OCI-LY1 (cell line): ENCODE data around the gene SLF1.
A peak's percentile ranks its signal among the peaks of the same experiment; 100 is the strongest.
"Not testable (repeated sequence)": the region's sequence is repeated elsewhere in the genome, so short reads cannot be mapped to it uniquely, and the experiment has no call there.

ENCODE experiments used
- H2AFZ ChIP-seq: fragments of 200-600 bp; sonication (generic), shearing (Covaris generic); 2 replicates; pipeline ENCODE4 v1.6.0; 2014; ENCODE audit warnings: antibody characterized with exemption, mild to moderate bottlenecking, low read length
- H3F3A ChIP-seq: fragments of 200-600 bp; sonication (generic), shearing (Covaris generic); 2 replicates; pipeline ENCODE4 v1.6.0; 2014; ENCODE audit warnings: mild to moderate bottlenecking, antibody characterized with exemption, low read length, moderate library complexity; ENCODE audit not compliant: insufficient read depth
- H3K27ac ChIP-seq: fragments of 200-600 bp; sonication (generic); 2 replicates; pipeline ENCODE4 v1.5.1; 2014; ENCODE audit warnings: low read length, mixed run types, mild to moderate bottlenecking, low read depth; ENCODE audit not compliant: poor library complexity, severe bottlenecking
- H3K27me3 ChIP-seq: fragments of 200-600 bp; sonication (generic); 2 replicates; pipeline ENCODE4 v1.6.0; 2014; ENCODE audit warnings: antibody characterized with exemption, mild to moderate bottlenecking, low read length, moderate library complexity; ENCODE audit not compliant: insufficient read depth
- H3K36me3 ChIP-seq: fragments of 200-600 bp; sonication (generic); 2 replicates; pipeline ENCODE4 v1.6.1; 2014; ENCODE audit warnings: mild to moderate bottlenecking, antibody characterized with exemption, low read length, moderate library complexity, mixed read lengths; ENCODE audit not compliant: insufficient read depth
- H3K4me1 ChIP-seq: fragments of 200-600 bp; sonication (generic); 2 replicates; pipeline ENCODE4 v1.5.1; 2014; ENCODE audit warnings: mild to moderate bottlenecking, low read length, moderate library complexity; ENCODE audit not compliant: insufficient read depth, severe bottlenecking
- H3K4me2 ChIP-seq: fragments of 200-600 bp; sonication (generic), shearing (Covaris generic); 2 replicates; pipeline ENCODE4 v1.6.1; 2014; ENCODE audit warnings: low read length
- H3K4me3 ChIP-seq: fragments of 200-600 bp; sonication (generic); 2 replicates; pipeline ENCODE4 v1.5.1; 2014; ENCODE audit warnings: low read length, low read depth, mild to moderate bottlenecking, mixed read lengths; ENCODE audit not compliant: poor library complexity, severe bottlenecking
- H3K79me2 ChIP-seq: fragments of 200-600 bp; shearing (Covaris generic); 2 replicates; pipeline ENCODE4 v1.6.1; 2016; ENCODE audit warnings: mixed run types, low read length, mixed read lengths; ENCODE audit not compliant: insufficient read depth
- H3K9ac ChIP-seq: fragments of 200-600 bp; sonication (generic), shearing (Covaris generic); 2 replicates; pipeline ENCODE4 v1.6.1; 2014; ENCODE audit warnings: mild to moderate bottlenecking, low read length, mixed read lengths
- H3K9me2 ChIP-seq: fragments of 200-600 bp; sonication (generic), shearing (Covaris generic); 2 replicates; pipeline ENCODE4 v1.6.1; 2014; ENCODE audit warnings: low read depth, mild to moderate bottlenecking, low read length, mixed read lengths
- H3K9me3 ChIP-seq: fragments of 200-600 bp; shearing (Covaris generic); 2 replicates; pipeline ENCODE4 v1.6.1; 2014; ENCODE audit warnings: low read length, mixed read lengths
- H4K20me1 ChIP-seq: fragments of 200-600 bp; sonication (generic), shearing (Covaris generic); 2 replicates; pipeline ENCODE4 v1.6.0; 2016; ENCODE audit warnings: mild to moderate bottlenecking, low read length; ENCODE audit not compliant: insufficient read depth
- EZH2 ChIP-seq: fragments of 200-600 bp; sonication (generic), shearing (Covaris generic); IDR thresholded peaks from 2 replicates; pipeline ENCODE4 v1.8.0; 2017; ENCODE audit warnings: borderline replicate concordance, mixed run types, mild to moderate bottlenecking, antibody characterized with exemption, low read length, moderate library complexity, mixed read lengths
- TF ChIP-seq, protein P1 (sequence below): fragments of 200-600 bp; sonication (generic), shearing (Covaris generic); IDR thresholded peaks from 2 replicates; pipeline ENCODE4 v1.5.1; 2017; ENCODE audit warnings: mild to moderate bottlenecking, antibody characterized with exemption, low read length, moderate library complexity, mixed read lengths

The SLF1 gene

GRCh38 chr5:94618493-94619328 lies at the start of gene SLF1, which contains the start of gene KIAA0825:
TSS of gene SLF1 (plus strand) at chr5:94618669. CDS start at chr5:94628811, 10,142 bp downstream.
TSS of gene KIAA0825 (minus strand) at chr5:94618604. CDS start at chr5:94537126, 81,478 bp downstream.
- Histone ChIP-seq H2AFZ (peak within 1 kb of the TSS; percentile 66; the same call in 1 of the 2 replicates), H4K20me1 (no peaks in the 10 kb centered on the region), H3K4me3 (peak within 1 kb of the TSS; percentile 77), H3K4me1 (peaks cover 54% of the 10 kb centered on the region), H3K27me3 (no peaks in the 10 kb centered on the region), H3K9ac (peak within 1 kb of the TSS; percentile 71), H3K79me2 (peaks cover 48% of the 10 kb centered on the region), H3K36me3 (no peaks in the 10 kb centered on the region), H3F3A (no peaks in the 10 kb centered on the region), H3K27ac (peak within 1 kb of the TSS; percentile 27), H3K9me2 (no peaks in the 10 kb centered on the region), H3K9me3 (no peaks in the 10 kb centered on the region), H3K4me2 (peak within 1 kb of the TSS; percentile 95)
- TF ChIP-seq, protein P1, sequence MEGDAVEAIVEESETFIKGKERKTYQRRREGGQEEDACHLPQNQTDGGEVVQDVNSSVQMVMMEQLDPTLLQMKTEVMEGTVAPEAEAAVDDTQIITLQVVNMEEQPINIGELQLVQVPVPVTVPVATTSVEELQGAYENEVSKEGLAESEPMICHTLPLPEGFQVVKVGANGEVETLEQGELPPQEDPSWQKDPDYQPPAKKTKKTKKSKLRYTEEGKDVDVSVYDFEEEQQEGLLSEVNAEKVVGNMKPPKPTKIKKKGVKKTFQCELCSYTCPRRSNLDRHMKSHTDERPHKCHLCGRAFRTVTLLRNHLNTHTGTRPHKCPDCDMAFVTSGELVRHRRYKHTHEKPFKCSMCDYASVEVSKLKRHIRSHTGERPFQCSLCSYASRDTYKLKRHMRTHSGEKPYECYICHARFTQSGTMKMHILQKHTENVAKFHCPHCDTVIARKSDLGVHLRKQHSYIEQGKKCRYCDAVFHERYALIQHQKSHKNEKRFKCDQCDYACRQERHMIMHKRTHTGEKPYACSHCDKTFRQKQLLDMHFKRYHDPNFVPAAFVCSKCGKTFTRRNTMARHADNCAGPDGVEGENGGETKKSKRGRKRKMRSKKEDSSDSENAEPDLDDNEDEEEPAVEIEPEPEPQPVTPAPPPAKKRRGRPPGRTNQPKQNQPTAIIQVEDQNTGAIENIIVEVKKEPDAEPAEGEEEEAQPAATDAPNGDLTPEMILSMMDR = no peak
- TF ChIP-seq EZH2 = no peak

GRCh38 chr5:94571415-94571814 lies 47.1 kb upstream of the SLF1 start:
- no peaks in the 10 kb centered on the region for H3K27me3 ChIP-seq
- no peaks in the 10 kb centered on the region for H3K9me3 ChIP-seq
- no peaks in the 10 kb centered on the region for H3K36me3 ChIP-seq
- no peak overlapping the region for H3K27ac ChIP-seq
- no peaks in the 10 kb centered on the region; the same call in 1 of the 2 replicates for H3K9me2 ChIP-seq
- H3K4me2 ChIP-seq = no peak overlapping the region
- H2AFZ ChIP-seq = no peak overlapping the region
- no peak overlapping the region for H3K9ac ChIP-seq
- H3K4me1 ChIP-seq = no peaks in the 10 kb centered on the region
- H3K79me2 ChIP-seq = no peaks in the 10 kb centered on the region
- TF ChIP-seq, protein P1 = no peak
- TF ChIP-seq EZH2 = no peak
- H3K4me3 ChIP-seq = no peak overlapping the region
- no peaks in the 10 kb centered on the region for H4K20me1 ChIP-seq
- no peaks in the 10 kb centered on the region for H3F3A ChIP-seq

GRCh38 chr5:94573349-94573748 lies 45.1 kb upstream of the SLF1 start:
- H3K27ac ChIP-seq, H3K9ac ChIP-seq, H3K36me3 ChIP-seq, H3K4me2 ChIP-seq, H3K4me1 ChIP-seq, H4K20me1 ChIP-seq, H3K27me3 ChIP-seq, H3K9me2 ChIP-seq, H3F3A ChIP-seq, H3K9me3 ChIP-seq, H2AFZ ChIP-seq, H3K4me3 ChIP-seq, H3K79me2 ChIP-seq: not testable (repeated sequence)
